Measurements from ENCODE around the gene RYR3.

The RYR3 gene

GRCh38 chr15:33371159-33371558 lies 60.4 kb downstream of the RYR3 start:
- H3K4me3 ChIP-seq (ENCODE audit: low read depth, low read length): no peak overlapping the region
- no peaks in the 10 kb centered on the region for H3K4me1 ChIP-seq (ENCODE audit: control insufficient read depth, insufficient read depth, low read length)
- POLR2A ChIA-PET: no interaction called here
- no peaks in the 10 kb centered on the region for H3K36me3 ChIP-seq (ENCODE audit: control insufficient read depth in 2 of 2, insufficient read depth in 1 of 2, low read length in 2 of 2)
- no peaks in the 10 kb centered on the region for H3K9me3 ChIP-seq (ENCODE audit: control insufficient read depth, insufficient read depth, low read depth, low read length)
- CTCF ChIA-PET: interaction anchor here (0.8 kb wide), 1 partner anchor 330 kb away, joined by 3 read pairs; no protein-coding TSS in a partner anchor
- TF ChIP-seq CTCF (tag by site-specific recombination; IDR thresholded peaks at IDR 0.05) (no peak), ZSCAN5A (tag by site-specific recombination; IDR thresholded peaks at IDR 0.05) (no peak), ZNF747 (tag by site-specific recombination; IDR thresholded peaks at IDR 0.05) (no peak), ZNF677 (tag by site-specific recombination; IDR thresholded peaks at IDR 0.05) (no peak), KLF7 (tag by site-specific recombination; IDR thresholded peaks at IDR 0.05; ENCODE audit: borderline replicate concordance) (no peak), ZBTB21 (tag by site-specific recombination; IDR thresholded peaks at IDR 0.05) (no peak), ZNF624 (tag by site-specific recombination; IDR thresholded peaks at IDR 0.05) (no peak), ZNF280C (tag by site-specific recombination; IDR thresholded peaks at IDR 0.05) (no peak), ZNF211 (tag by site-specific recombination; IDR thresholded peaks at IDR 0.05; ENCODE audit: low read depth) (no peak), KLF8 (tag by site-specific recombination; IDR thresholded peaks at IDR 0.05) (no peak), ZNF629 (tag by site-specific recombination; IDR thresholded peaks at IDR 0.05) (no peak), ZNF548 (tag by site-specific recombination; IDR thresholded peaks at IDR 0.05) (no peak)
- no peak overlapping the region for H3K27ac ChIP-seq (ENCODE audit: extremely low read depth, low read depth, low read length)

GRCh38 chr15:33374226-33374914 lies 63.6 kb downstream of the RYR3 start:
- CTCF ChIA-PET: interaction anchor here (0.7 kb wide), 1 partner anchor 355 kb away, joined by 4 read pairs; no protein-coding TSS in a partner anchor
- TF ChIP-seq PRDM2 (tag by site-specific recombination; IDR thresholded peaks at IDR 0.05; ENCODE audit: borderline replicate concordance) (no peak), ZSCAN4 (tag by site-specific recombination; IDR thresholded peaks at IDR 0.05) (peak; percentile 45; the same call in 1 of the 2 replicates), ZBTB21 (tag by site-specific recombination; IDR thresholded peaks at IDR 0.05) (no peak), EGR2 (tag by site-specific recombination; IDR thresholded peaks at IDR 0.05; ENCODE audit: low read depth) (peak; percentile 85), ZFHX2 (tag by site-specific recombination; conservative IDR thresholded peaks at IDR 0.05) (peak; percentile 94)
- H3K4me3 ChIP-seq (ENCODE audit: low read depth, low read length): no peak overlapping the region
- H3K36me3 ChIP-seq (ENCODE audit: control insufficient read depth in 2 of 2, insufficient read depth in 1 of 2, low read length in 2 of 2): no peaks in the 10 kb centered on the region
- H3K27ac ChIP-seq (ENCODE audit: extremely low read depth, low read depth, low read length): no peak overlapping the region
- H3K4me1 ChIP-seq (ENCODE audit: control insufficient read depth, insufficient read depth, low read length): no peaks in the 10 kb centered on the region
- H3K9me3 ChIP-seq (ENCODE audit: control insufficient read depth, insufficient read depth, low read depth, low read length): no peaks in the 10 kb centered on the region
- POLR2A ChIA-PET: no interaction called here

Data from HEK293 (cell line).